HFFc6 (cell line): ENCODE data around the gene ZNF597. TPM values are rescaled to one million over a fixed set of nuclear protein-coding genes. Genes with fewer than 3 reads are reported as not detected.
A peak's percentile ranks its signal among the peaks of the same experiment; 100 is the strongest.

Experiments
- DNase-seq: peaks from one replicate; pipeline ENCODE4 v3.0.0-alpha.2; 2018
- H3K27ac Mint-ChIP-seq: 2 replicates; pipeline ENCODE4 v1.8.0; 2020; ENCODE audit warnings: mild to moderate bottlenecking, mixed read lengths
- H3K27me3 Mint-ChIP-seq: 2 replicates; pipeline ENCODE4 v1.8.0; 2021; ENCODE audit warnings: mild to moderate bottlenecking, moderate library complexity, mixed read lengths; ENCODE audit not compliant: insufficient read depth
- H3K36me3 Mint-ChIP-seq: 2 replicates; pipeline ENCODE4 v1.8.0; 2021; ENCODE audit warnings: low read depth, mixed read lengths
- H3K4me1 Mint-ChIP-seq: 2 replicates; pipeline ENCODE4 v1.8.0; 2020; ENCODE audit warnings: low read depth, mixed read lengths
- H3K4me3 Mint-ChIP-seq: 2 replicates; pipeline ENCODE4 v1.8.0; 2020; ENCODE audit warnings: mild to moderate bottlenecking, moderate library complexity, mixed read lengths
- H3K9me3 Mint-ChIP-seq: 2 replicates; pipeline ENCODE4 v1.8.0; 2020; ENCODE audit warnings: mild to moderate bottlenecking, mixed read lengths
- CTCF ChIP-seq: fragments of 200-600 bp; sonication (generic); IDR thresholded peaks from 2 replicates; pipeline ENCODE4 v1.5.0; 2021; ENCODE audit warnings: antibody characterized with exemption, mild to moderate bottlenecking
- total RNA-seq, 6 experiments: library from RNA; stranded (reverse); fragmentation: NEBNext Ultra II Directional; extraction: Animal tissue kit (Norgen Biotek cat#: 25700); gene quantifications; 2 replicates in 1 of 6; 3 replicates in 5 of 6; pipeline ENCODE4 v1.2.3, GENCODE V29; 2021

Gene ZNF597
- total RNA-seq, 6 experiments from 2014 or later = 1.6 to 2.3 (median 1.8) TPM

GRCh38 chr16:3484318-3485096 lies 41.2 kb upstream of the ZNF597 start:
- H3K27me3 Mint-ChIP-seq = peaks cover 7% of the 10 kb centered on the region
- no peaks in the 10 kb centered on the region; the same call in 1 of the 2 replicates for H3K4me1 Mint-ChIP-seq
- no peaks in the 10 kb centered on the region for H3K9me3 Mint-ChIP-seq
- no peak for TF ChIP-seq CTCF
- H3K27ac Mint-ChIP-seq = no peak overlapping the region
- DNase-seq = no peak
- peaks cover 18% of the 10 kb centered on the region for H3K36me3 Mint-ChIP-seq
- no peak overlapping the region for H3K4me3 Mint-ChIP-seq

GRCh38 chr16:3482659-3483241 lies 39.4 kb upstream of the ZNF597 start:
- H3K9me3 Mint-ChIP-seq = no peaks in the 10 kb centered on the region
- H3K27ac Mint-ChIP-seq = no peak overlapping the region
- H3K36me3 Mint-ChIP-seq = peaks cover 23% of the 10 kb centered on the region
- H3K27me3 Mint-ChIP-seq = peaks cover 6% of the 10 kb centered on the region
- H3K4me1 Mint-ChIP-seq = no peaks in the 10 kb centered on the region; the same call in 1 of the 2 replicates
- no peak overlapping the region for H3K4me3 Mint-ChIP-seq
- DNase-seq = no peak
- no peak for TF ChIP-seq CTCF

- no peak for DNase-seq
- Mint-ChIP-seq H3K4me1 (no peaks in the 10 kb centered on the region; the same call in 1 of the 2 replicates), H3K27me3 (peaks cover 4% of the 10 kb centered on the region), H3K27ac (no peak overlapping the region; the same call in 1 of the 2 replicates), H3K36me3 (peaks cover 23% of the 10 kb centered on the region), H3K9me3 (no peaks in the 10 kb centered on the region), H3K4me3 (no peak overlapping the region)
- TF ChIP-seq CTCF = no peak; the same call in 1 of the 2 replicates
Observed at GRCh38 chr16:3481696-3482658, 38.7 kb upstream of the ZNF597 start.

GRCh38 chr16:3480901-3481695 lies 37.8 kb upstream of the ZNF597 start:
- no peaks in the 10 kb centered on the region for H3K9me3 Mint-ChIP-seq
- H3K27ac Mint-ChIP-seq = peak overlapping the region; percentile 61; the same call in 1 of the 2 replicates
- H3K27me3 Mint-ChIP-seq = peaks cover 4% of the 10 kb centered on the region
- no peak for DNase-seq
- H3K4me1 Mint-ChIP-seq = no peaks in the 10 kb centered on the region; the same call in 1 of the 2 replicates
- peaks cover 23% of the 10 kb centered on the region for H3K36me3 Mint-ChIP-seq
- TF ChIP-seq CTCF = no peak; the same call in 1 of the 2 replicates
- H3K4me3 Mint-ChIP-seq = no peak overlapping the region
